Superior temporal gyrus (tissue), 1 donor: ENCODE data around the gene RNF20.
"Not testable (repeated sequence)": the region's sequence is repeated elsewhere in the genome, so short reads cannot be mapped to it uniquely, and the experiment has no call there.

ENCODE experiments used
- DNase-seq: peaks from one replicate; pipeline ENCODE4 v3.0.0-alpha.2; 2016; ENCODE audit errors: extremely low spot score

RNF20 gene, protein sequence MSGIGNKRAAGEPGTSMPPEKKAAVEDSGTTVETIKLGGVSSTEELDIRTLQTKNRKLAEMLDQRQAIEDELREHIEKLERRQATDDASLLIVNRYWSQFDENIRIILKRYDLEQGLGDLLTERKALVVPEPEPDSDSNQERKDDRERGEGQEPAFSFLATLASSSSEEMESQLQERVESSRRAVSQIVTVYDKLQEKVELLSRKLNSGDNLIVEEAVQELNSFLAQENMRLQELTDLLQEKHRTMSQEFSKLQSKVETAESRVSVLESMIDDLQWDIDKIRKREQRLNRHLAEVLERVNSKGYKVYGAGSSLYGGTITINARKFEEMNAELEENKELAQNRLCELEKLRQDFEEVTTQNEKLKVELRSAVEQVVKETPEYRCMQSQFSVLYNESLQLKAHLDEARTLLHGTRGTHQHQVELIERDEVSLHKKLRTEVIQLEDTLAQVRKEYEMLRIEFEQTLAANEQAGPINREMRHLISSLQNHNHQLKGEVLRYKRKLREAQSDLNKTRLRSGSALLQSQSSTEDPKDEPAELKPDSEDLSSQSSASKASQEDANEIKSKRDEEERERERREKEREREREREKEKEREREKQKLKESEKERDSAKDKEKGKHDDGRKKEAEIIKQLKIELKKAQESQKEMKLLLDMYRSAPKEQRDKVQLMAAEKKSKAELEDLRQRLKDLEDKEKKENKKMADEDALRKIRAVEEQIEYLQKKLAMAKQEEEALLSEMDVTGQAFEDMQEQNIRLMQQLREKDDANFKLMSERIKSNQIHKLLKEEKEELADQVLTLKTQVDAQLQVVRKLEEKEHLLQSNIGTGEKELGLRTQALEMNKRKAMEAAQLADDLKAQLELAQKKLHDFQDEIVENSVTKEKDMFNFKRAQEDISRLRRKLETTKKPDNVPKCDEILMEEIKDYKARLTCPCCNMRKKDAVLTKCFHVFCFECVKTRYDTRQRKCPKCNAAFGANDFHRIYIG

DNA sequence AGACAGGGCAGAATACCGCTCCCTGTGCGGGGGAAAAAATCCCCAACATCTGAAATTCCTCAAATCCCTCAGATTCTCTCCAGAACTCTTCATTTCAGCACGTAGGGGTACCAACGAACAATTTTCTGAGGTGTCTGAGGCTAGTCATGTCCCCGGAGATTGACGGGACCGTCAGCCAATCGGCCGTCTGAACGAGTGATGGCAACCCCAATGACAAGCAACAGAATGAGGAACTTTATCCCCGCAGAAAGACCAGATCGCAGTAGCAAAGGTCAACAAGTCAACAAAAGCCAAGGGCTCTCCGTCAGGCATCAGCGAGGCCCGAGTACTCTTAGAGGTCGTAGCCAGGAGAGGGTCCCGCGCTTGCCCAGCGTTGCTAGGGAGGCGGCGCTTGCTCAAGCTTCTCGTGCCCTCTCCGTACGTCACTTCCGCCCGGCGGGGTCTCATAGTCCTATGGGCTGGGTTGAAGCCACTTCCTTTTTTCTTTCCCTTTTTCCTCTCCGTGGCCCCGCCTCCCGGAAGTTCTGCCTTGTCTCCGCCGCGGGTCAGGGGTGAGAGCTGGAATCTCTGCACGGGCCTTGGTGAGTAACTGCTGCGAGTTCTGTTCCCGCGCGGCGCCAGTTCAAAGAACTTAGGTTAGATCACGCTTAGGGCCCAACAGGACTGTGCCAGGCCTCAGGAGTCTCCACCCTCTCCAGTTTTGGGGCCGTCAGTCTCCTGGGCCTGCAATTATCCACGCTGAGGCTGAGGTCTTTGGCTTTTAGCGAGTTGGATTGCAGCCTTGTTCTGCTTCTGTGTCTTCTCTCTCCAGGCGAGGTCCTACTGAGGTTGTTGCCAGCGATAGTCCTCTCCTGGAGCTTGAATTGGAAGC lies at the start of gene RNF20:
TSS of gene RNF20 (plus strand) at position 520 of the 871 bp plus-strand sequence. CDS start 1,571 bp downstream, outside the sequence.
- DNase-seq, result peak; percentile 100

DNA sequence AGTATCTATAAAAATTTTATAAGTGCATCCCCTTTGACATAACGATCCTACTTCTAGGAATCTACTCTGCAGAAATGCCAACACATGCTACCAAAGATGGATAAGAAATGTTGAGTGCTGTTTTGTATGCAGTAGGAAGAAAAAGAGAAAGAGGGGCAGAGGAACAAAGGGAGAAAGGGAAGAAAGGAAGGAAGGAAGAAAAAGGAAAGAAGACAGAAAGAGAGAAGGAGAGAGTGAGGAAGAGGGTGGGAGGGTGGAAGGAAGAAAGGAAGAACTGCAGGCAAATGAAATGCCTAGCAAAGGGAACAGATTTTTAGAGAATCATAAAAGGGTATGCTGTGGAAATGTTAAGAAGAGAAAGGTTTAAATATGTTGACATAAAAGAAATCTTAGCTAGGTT lies 49.6 kb upstream of the RNF20 start:
- DNase-seq, result no peak

DNA sequence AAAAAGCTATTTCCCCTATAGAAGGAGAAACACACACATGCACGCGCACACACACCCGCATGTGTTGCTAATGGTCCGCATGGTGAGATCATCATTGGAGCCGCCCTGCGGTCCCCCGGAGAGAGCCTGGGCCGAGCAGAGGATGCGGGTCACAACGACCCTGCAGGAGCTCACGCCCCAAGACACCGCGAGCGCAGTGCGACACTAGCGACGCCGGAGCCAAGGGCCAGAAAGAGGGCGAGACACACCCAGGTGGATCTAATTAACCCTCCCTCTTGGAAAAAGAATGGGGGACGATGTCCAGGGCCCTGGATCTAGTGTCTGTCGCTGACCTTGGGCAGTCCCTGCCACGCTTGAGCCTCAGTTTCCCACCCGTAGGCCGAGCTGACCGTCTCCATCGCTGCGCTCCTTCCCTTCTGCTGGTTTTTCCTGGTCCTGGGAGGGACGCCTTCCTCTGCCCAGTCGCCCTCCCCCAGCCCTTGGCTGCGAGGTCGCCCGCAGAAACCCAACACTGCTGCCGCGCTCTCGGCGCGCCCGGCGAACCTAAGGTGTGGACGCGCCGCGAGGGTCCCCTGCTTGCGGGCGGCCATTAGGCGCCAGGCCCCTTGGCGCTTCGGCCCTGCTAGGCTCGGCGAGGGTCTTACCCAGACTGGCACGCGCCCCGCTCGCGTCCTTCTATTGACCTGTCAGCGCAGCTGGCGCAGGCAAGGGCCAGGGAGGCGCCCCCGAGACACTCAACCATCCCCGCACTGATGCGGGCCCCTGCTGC lies 47.5 kb upstream of the RNF20 start:
- DNase-seq, result peak; percentile 61

DNA sequence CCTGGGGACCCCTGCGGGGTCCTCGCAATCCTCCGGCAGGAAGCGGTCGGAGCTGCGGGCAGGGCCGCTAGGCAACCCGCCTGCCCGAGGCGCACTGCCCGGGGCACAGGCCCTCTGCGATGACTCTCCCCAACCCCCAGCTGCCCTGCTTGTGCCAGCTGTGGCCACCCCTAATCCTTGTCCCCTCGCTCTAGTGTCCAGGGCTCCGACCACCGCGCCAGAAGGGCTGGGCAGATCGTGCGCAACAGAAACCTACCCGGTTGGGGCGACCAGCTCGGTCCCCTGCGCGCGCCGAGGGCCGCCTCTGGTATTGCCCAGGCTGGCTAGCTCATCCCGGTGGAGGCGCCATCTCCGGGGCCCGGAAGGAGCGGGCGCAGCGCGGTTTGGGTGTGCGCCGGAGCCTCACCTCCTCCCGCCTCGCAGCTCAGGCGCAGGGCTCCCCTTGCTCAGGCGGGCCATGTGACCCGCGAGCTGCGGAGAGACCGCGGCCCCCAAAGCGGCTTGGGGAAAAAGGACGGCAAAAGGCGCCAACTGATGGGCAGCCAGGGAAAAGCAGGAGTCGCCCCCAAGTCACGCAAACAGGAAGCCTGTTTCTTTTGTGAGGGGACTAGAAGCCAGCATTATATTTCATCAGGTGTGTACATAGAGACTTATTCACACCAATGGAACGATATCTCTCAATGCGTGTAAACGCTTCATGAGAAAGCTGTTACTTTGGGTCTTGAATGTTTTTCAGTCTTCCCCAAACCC lies 46.8 kb upstream of the RNF20 start:
- peak; percentile 88 for DNase-seq

DNA sequence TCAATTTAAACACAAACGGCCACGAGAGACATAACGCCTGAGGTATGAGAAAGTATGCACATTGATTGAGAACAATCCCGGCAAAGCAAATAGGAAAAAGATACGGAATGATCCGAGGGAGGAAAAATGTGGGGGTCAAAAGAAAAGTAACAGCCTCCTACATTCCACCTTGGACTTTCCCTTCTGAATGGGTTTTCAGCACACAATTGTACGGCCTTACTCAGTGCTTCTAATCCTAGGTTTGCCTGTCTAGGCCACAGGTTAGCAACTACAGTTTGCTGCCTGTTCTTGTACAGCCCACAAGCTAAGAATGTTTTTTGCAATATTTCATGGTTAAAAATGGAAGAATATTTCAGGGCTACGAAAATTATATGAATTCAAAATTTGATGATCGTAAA lies 46.2 kb upstream of the RNF20 start:
- no peak for DNase-seq

DNA sequence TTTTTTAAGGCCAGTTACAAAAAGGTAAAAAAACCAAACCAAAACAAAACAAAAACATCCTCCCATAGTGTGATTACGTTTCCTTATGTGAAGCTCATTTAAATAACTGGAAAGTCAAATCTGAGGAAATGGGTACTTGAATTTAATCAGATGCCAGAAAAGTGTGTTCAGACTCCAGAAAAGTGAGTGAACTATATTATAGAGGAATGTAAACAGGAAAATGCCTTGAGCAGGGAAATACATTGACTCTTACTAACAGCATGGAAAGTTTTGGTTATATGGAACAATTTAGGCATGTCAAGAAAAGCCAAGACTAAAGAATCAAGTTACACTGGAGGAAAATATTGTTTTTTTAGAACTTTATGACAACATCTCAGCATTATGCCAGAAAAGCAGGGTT lies 37.8 kb upstream of the RNF20 start:
- DNase-seq, result no peak

DNA sequence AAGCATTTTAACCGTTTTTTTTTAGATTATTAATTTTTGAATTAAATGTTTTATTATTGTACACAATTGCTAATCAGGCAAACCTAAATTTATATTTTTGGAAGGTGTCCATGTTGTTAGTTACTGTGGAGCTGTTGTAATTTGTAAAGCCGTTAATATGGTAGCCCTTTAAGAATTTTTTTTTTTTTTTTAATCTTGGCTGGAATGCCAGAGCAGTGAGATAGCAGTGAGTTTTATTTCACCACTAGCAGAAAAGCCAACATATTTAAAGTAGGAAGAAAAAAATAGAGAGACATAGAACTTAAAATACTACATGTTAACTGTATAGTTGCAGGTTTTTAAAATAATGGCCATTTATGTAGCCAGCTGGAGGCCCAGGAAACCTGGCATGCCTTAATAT lies 35.3 kb upstream of the RNF20 start:
- DNase-seq, result no peak

DNA sequence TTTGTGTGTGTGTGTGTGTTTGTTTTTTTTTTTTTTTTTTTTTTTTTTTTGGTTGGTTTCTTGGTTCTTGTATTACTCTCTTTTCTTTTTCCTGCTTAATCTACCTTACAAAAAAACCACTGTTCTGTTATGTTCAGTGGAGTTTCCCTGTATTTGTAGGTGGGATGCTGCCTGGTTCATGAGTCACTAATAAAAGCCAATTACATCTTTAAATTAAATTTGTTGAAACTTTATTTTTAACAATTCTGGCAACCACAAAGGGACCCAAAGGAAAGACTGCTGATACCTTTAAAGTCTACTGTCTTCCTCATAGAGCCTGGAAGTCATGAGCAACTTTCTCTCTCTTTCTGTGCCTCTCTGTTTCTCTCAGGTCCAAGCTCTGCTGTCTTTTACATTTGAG lies 29.5 kb upstream of the RNF20 start:
- no peak for DNase-seq

DNA sequence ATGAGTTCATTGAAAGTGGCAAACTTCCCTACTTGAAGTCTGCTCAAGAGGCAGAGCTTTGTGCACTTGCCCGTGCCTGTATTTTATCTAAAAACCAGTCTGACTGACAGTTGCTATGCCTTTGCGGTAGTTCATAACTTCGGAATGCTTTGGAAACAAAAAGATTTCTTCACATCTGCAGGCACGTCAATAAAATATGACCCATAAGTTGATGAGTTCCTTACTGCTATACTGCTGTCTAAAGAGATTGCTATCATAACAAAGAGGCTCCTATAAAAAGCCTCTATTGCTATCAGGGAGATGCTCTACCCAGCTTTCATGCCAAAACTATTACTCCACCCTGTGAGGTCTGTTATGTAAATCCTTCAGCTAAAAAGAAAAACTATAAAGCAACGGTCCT lies 25.4 kb upstream of the RNF20 start:
- no peak for DNase-seq

DNA sequence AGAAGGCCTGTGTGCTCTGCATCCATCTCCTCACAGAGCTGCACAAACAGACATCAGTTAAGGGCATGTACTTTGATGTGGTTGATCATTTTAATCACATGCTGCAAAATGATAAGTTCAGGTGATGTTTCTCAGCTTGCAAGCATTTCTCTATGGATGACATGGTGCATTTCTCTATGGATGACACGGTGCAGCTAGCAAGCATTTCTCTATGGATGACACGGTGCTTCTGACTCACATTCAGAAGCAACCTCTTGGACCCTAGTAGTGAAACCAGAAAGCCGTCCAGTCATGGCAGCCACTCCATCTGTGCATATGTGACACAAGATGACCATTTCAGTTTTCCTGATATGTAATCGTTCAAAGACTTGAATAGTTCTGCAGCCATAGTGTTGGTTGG lies 24.1 kb upstream of the RNF20 start:
- DNase-seq, result no peak

DNA sequence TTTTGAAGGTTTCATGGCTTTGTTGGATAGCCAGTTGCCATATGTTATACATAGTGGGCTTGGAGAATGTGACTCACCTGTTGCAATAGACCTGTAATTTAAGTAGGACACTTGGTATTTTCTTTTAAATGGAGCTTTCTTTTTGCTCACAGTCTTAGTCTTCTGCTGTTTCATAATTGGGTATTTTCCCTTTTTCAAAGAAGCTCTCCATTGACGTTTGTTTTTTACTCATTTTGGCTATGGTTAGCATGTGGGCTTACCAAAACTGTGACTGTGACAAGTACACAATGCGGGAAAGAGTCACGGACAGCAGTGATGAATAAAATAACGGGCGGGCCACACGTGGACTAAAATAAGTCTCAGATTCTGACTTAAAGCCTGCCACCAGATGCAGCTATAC lies 23.2 kb upstream of the RNF20 start:
- DNase-seq, result no peak

DNA sequence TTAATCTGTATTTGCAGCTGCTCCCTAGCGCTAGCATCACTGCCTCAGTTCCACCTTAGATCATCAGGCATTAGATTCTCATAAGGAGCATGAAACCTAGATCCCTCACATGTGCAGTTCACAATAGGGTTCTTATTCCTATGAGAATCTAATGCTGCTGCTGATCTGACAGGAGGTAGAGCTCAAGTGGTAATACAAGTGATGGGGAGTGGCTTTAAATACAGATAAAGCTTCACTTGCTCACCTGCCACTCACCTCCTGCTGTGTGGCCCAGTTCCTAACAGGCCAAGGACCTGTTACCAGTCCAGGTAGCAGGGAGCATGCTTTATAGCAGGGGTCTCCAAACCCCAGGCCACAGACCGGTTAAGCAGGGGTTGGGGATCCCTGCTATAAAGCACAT lies 22.6 kb upstream of the RNF20 start:
- DNase-seq, result no peak

DNA sequence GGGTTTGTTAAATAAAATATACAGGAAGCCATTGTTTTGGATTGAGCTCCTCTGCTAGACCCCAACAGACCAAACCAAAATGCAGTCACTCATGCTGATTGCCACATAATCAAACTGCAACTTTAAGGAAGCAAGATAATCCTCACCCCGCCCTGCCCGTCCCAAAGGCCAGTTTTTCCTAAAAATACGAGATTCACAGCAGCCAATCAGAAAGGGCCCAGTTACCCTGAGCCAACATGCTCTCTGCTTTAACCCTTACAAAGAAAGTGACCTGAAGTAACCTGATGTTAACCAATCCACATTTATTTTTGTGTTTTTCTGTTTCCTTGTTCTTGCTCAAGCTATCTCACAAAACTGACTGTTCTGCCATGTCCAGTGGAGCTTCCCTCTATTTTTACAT lies 21.5 kb upstream of the RNF20 start:
- DNase-seq, result no peak

DNA sequence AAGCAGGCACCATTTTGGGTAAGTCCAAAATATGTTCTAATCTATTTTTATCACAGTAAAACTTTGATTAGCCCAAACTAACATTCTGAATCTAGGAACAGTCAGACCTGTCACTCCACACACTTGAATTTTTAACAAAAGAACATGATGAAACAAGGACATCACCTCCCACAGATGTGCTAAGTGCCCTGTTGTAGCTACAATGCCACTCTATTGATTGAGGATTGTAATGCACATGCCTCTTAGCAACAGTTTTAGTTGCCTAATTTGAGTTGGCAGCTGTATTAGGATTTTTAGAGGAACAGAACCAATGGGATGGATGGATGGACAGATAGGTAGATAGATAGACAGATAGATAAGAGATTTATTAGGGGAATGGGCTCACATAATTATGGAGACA lies 20.3 kb upstream of the RNF20 start:
- no peak for DNase-seq

DNA sequence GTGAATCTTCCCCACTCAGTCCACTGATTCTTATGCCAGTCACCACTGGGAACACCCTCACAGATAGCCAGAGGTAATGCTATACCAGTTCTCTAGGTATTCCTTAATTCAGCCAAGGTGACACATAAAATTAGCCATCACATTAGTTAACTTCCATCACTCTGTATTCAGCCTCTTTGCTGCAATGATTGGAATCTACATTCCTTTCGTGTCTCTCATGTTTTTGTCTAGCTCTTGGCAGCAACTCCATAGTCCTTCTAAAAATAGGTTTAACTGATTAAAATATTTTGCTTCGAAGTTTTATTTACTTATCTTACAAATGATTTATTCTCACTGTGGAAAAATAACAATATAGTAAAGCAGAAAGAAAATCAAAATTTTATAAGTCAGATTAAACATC lies 19.6 kb upstream of the RNF20 start:
- no peak for DNase-seq

DNA sequence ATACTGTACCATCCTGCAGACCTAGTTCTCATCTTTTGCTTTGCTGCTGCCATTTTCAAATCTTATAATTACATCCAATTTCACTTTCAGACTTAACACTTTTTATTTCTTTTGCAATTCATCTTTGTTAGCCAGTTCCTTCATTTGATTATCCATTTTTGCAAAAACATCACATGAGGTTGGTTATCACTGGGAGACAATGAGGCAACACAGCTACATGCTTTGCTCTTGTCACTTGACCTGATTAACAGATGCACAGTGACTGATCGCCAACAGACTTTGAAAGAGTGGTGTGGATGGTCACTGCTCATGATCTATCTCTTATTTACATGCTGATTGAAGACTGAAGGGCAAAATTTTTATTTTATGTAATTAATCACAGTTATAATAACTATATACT lies 17.0 kb upstream of the RNF20 start:
- peak; percentile 43 for DNase-seq

DNA sequence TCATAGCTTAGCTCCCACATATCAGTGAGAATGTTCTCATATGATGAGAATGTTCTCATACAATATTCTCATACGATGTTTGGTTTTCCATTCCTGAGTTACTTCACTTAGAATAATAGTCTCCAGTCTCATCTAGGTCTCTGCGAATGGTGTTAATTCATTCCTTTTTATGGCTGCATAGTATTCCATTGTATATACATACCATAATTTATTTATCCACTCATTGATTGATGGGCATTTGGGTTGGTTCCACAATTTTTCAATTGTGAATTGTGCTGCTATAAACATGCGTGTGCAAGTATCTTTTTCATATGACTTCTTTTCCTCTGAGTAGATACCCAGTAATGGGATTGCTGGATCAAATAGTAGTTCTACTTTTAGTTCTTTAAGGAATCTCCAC lies 15.2 kb upstream of the RNF20 start:
- DNase-seq, result not testable (repeated sequence)

DNA sequence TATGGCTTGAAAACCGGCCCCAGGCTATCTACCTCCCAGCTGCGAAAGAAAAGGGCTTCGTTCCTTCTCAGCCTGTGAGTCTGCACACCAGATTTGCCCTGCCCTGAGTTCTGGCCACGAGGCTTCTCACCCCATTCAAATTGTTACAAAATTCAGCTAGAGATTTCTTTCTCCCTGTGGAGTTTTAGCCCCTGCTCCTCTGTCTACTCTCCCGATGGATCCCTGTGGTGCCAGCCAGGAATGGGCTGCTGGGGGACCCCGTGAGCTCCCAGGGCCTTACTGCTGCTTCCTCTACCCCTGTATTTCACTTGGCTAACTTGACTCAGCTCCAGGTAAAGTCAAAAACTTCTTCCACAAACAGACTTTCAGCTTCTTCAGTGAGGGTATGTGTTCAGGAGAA lies 9.3 kb upstream of the RNF20 start:
- DNase-seq, result no peak

DNA sequence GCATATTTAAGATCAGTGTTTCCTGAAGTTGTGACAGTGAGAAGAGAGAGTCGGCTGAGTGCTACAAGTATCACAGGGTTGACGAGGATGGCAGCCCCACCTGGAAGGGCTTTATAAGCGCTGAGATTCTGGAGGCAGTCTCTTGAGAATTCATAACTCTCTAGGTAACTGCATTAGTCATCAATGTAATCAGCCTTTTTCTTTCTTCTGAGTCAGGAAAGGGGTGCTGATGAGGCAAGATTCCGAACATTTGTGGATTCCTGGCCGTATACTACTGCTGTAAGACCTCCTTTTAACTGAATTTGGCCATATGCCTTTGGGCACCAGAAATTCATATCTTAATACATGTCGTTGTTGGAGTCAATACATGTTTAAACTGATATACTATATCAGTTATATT lies 6.6 kb upstream of the RNF20 start:
- DNase-seq, result no peak

DNA sequence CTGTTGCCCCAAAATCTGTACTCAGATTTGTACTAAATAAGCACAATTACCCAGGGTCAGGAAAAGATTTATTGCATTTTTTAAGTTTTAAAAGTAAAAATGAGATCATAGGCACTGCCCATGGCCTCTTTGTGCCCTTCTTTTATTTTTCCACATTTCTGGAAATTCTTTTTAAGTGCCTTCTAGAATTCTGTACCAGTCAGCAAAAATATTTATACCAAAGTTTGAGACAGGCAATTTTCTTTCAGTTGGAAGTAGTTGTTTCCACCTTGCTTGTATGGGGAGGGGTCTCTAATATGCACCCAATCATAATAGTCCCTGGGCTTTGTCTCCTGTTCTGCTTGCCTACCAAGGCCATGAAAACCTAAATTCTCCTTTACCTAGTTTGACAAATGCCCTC lies 5.6 kb upstream of the RNF20 start:
- DNase-seq, result no peak
